ENCODE data around the gene AARS1. TPM values are rescaled to one million over a fixed set of nuclear protein-coding genes. Genes with fewer than 3 reads are reported as not detected.
"Not testable (repeated sequence)": the region's sequence is repeated elsewhere in the genome, so short reads cannot be mapped to it uniquely, and the experiment has no call there.

AARS1 gene
- polyA plus RNA-seq (2014; cell fraction: cytosol; rRNA removed), result 78.3 and 84.0 TPM in 2 replicates
- polyA plus RNA-seq (2014; cell fraction: nucleus; rRNA removed), result 76.3 and 125 TPM in 2 replicates

GRCh38 chr16:70289229-70290094 lies at the start of gene AARS1:
Gene AARS1 (minus strand): TSS chr16:70289506. CDS start chr16:70282763, 6,743 bp downstream.
- DNase-seq (ENCODE audit: low spot score), result peak; percentile 100

GRCh38 chr16:70337814-70338213 lies 48.5 kb upstream of the AARS1 start:
- DNase-seq (ENCODE audit: low spot score), result no peak

GRCh38 chr16:70332728-70333127 lies 43.4 kb upstream of the AARS1 start:
- DNase-seq (ENCODE audit: low spot score), result not testable (repeated sequence)

- DNase-seq (ENCODE audit: low spot score), result no peak
Measured at GRCh38 chr16:70331588-70332358, 42.5 kb upstream of the AARS1 start.

- DNase-seq (ENCODE audit: low spot score), result no peak
Measured at GRCh38 chr16:70331091-70331490, 41.8 kb upstream of the AARS1 start.

- no peak for DNase-seq (ENCODE audit: low spot score)
Measured at GRCh38 chr16:70324998-70325747, 35.9 kb upstream of the AARS1 start.

GRCh38 chr16:70320121-70320520 lies 30.8 kb upstream of the AARS1 start:
- no peak for DNase-seq (ENCODE audit: low spot score)

GRCh38 chr16:70307726-70308125 lies 18.4 kb upstream of the AARS1 start:
- DNase-seq (ENCODE audit: low spot score), result not testable (repeated sequence)

- no peak for DNase-seq (ENCODE audit: low spot score)
Measured at GRCh38 chr16:70306880-70307279, 17.6 kb upstream of the AARS1 start.

- no peak for DNase-seq (ENCODE audit: low spot score)
Measured at GRCh38 chr16:70304892-70305448, 15.7 kb upstream of the AARS1 start.

- no peak for DNase-seq (ENCODE audit: low spot score)
Measured at GRCh38 chr16:70302745-70303144, 13.4 kb upstream of the AARS1 start.

- DNase-seq (ENCODE audit: low spot score), result no peak
Measured at GRCh38 chr16:70301121-70301520, 11.8 kb upstream of the AARS1 start.

GRCh38 chr16:70298988-70299938 lies 10.0 kb upstream of the AARS1 start, which contains the start of gene DDX19B:
Gene DDX19B (plus strand): TSS chr16:70299186. CDS start chr16:70299298, 112 bp downstream.
- DNase-seq (ENCODE audit: low spot score), result peak; percentile 67

GRCh38 chr16:70295634-70296033 lies 6.3 kb upstream of the AARS1 start:
- no peak for DNase-seq (ENCODE audit: low spot score)

- no peak for DNase-seq (ENCODE audit: low spot score)
Measured at GRCh38 chr16:70294385-70295025, 5.2 kb upstream of the AARS1 start.

GRCh38 chr16:70292148-70292547 lies 2.8 kb upstream of the AARS1 start:
- not testable (repeated sequence) for DNase-seq (ENCODE audit: low spot score)

GRCh38 chr16:70290949-70291519 lies 1.7 kb upstream of the AARS1 start:
- DNase-seq (ENCODE audit: low spot score), result no peak

- not testable (repeated sequence) for DNase-seq (ENCODE audit: low spot score)
Measured at GRCh38 chr16:70287304-70287971, 1.9 kb downstream of the AARS1 start.

- no peak for DNase-seq (ENCODE audit: low spot score)
Measured at GRCh38 chr16:70276392-70276791, 12.9 kb downstream of the AARS1 start.
